ENCODE results near the gene STIP1. TPM values are rescaled to one million over a fixed set of nuclear protein-coding genes. Genes with fewer than 3 reads are reported as not detected.

STIP1 gene
- total RNA-seq, 1 donor from 2014 or later, result 77.7 TPM

DNA sequence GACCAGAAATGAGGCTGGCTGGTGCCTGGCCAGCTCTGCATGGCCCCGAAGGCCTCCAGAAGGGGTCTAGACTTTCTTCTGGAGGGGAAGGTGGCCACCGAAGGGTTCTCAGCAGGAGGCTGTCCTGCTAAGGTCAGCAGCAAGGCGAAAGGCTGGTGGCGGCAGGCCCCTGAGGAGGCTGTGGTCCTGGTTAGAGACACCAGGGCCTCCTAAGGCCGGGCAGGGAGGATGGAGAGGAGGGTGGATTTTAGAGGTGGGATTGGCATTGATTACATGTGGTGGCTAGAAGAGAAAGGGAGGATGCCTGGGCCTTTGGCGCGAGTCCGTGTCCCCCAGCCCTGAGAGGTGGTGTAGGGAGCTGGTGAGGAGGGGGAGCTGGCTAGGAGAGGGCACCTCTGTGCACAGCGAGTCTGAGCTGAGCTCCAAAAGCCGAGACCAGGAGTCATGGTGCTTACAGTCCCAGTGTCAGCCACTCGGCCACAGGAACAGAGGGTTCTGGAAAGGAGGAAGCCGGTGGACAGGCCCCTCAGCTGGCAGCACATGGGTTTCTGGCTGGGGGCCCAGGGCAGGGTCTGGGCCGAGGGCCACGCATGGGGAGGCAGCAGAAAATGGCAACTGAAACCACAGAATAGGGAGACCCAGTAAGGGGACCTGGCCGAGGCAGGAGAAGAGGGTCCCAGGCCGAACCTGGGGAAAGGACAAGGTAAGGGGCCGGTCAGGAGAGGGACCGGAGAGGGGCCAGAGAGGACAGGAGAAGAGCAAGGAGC lies 23.0 kb downstream of the STIP1 start:
- Histone ChIP-seq H3K36me3 (peaks cover 12 to 18% of the 10 kb centered on the region in 2 donors), H3K4me1 (no peaks in the 10 kb centered on the region), H3K4me3 (no peak overlapping the region), H3K27ac (peak overlapping the region; percentile 48 to 66), H3K27me3 (no peaks in the 10 kb centered on the region), H3K9me3 (no peaks in the 10 kb centered on the region)
- TF ChIP-seq, protein P1, sequence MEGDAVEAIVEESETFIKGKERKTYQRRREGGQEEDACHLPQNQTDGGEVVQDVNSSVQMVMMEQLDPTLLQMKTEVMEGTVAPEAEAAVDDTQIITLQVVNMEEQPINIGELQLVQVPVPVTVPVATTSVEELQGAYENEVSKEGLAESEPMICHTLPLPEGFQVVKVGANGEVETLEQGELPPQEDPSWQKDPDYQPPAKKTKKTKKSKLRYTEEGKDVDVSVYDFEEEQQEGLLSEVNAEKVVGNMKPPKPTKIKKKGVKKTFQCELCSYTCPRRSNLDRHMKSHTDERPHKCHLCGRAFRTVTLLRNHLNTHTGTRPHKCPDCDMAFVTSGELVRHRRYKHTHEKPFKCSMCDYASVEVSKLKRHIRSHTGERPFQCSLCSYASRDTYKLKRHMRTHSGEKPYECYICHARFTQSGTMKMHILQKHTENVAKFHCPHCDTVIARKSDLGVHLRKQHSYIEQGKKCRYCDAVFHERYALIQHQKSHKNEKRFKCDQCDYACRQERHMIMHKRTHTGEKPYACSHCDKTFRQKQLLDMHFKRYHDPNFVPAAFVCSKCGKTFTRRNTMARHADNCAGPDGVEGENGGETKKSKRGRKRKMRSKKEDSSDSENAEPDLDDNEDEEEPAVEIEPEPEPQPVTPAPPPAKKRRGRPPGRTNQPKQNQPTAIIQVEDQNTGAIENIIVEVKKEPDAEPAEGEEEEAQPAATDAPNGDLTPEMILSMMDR (IDR thresholded peaks at IDR 0.05), result no peak
- DNase-seq (ENCODE audit: low spot score in 2 of 2), result no peak
- intact Hi-C loops (cut with DNase I), result no loop called here

DNA sequence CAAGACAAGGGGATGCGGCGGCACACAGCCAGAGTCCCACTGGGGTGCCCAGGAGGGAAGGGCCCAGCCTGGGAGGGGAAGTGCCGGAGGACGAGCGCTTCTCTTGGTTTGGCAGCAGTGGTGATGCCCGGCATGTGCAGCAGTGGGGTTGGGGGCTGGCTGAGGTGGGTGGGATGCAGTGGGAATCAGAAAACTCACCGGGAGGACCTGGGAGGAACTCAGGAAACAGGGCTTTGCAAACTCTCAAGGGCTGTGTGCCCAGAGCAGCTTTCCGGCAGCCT lies 23.5 kb downstream of the STIP1 start:
- Histone ChIP-seq H3K4me1 (no peaks in the 10 kb centered on the region), H3K27ac (no peak overlapping the region), H3K9me3 (no peaks in the 10 kb centered on the region), H3K4me3 (no peak overlapping the region), H3K36me3 (peaks cover 9 to 14% of the 10 kb centered on the region in 2 donors), H3K27me3 (no peaks in the 10 kb centered on the region)
- intact Hi-C loops (cut with DNase I), result no loop called here
- DNase-seq (ENCODE audit: low spot score in 2 of 2), result no peak
- TF ChIP-seq, protein P1 (IDR thresholded peaks at IDR 0.05), result no peak

DNA sequence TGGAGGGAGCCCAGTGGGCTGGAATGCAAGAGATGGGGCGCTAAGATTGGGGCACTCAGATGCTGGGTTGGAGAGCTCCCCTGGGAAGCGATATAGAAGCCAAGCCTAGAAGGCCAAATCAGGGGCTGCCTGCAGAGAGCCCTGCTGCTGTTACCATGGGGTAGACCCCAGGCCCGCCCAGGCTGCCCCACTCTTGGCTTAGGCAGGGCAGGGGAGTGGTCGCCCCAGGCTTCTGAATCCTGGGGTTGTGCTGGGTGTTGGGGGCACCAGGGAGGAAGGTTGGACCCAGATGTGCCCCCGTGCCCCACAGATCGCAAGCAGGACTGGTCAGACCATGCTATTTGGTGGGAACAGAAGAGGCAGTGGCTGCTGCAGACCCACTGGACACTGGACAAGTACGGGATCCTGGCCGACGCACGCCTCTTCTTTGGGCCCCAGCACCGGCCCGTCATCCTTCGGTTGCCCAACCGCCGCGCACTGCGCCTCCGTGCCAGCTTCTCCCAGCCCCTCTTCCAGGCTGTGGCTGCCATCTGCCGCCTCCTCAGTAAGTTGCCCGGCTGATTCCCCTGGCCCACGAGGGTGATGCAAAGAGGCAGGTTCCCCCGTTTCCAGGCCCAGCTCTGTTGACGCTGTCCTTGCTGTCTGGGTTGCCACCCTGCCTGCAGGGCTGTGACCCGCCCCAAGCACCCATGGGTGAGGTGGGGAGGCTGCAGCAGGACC lies 24.5 kb downstream of the STIP1 start:
- peaks cover 1 to 13% of the 10 kb centered on the region in 2 donors for H3K36me3 ChIP-seq
- no peaks in the 10 kb centered on the region for H3K4me1 ChIP-seq
- H3K9me3 ChIP-seq, result no peaks in the 10 kb centered on the region
- H3K27me3 ChIP-seq, result no peaks in the 10 kb centered on the region
- no peak overlapping the region for H3K4me3 ChIP-seq
- no peak overlapping the region for H3K27ac ChIP-seq
- TF ChIP-seq, protein P1 (IDR thresholded peaks at IDR 0.05), result no peak
- intact Hi-C loops (cut with DNase I), result no loop called here
- no peak for DNase-seq (ENCODE audit: low spot score in 2 of 2)

DNA sequence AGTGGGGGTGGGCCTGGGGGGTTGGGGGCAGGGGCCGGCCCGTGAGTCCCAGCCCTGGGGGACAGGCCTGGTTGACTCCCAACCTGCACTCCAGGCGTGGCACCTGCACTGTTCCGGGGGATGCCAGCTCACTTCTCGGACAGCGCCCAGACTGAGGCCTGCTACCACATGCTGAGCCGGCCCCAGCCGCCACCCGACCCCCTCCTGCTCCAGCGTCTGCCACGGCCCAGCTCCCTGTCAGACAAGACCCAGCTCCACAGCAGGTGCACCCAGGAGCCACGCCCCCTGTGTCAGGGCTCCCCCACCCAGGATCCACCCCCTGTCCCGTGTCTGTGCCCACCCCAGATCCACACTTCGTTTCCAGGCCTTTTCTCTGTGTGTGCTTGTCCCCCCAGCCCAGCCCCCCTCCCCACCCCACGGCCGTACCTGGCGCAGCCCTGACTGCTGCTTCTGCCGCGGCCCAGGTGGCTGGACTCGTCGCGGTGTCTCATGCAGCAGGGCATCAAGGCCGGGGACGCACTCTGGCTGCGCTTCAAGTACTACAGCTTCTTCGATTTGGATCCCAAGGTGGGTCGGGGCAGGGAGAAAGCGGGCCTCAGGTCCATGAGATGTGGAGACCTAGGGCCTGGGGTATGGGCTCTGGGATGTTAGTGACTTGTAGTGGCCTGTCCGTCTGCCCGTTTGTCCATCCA lies 25.4 kb downstream of the STIP1 start:
- H3K4me3 ChIP-seq, result no peak overlapping the region
- DNase-seq (ENCODE audit: low spot score in 2 of 2), result no peak
- TF ChIP-seq, protein P1 (IDR thresholded peaks at IDR 0.05), result no peak
- peaks cover 0 to 10% of the 10 kb centered on the region in 2 donors for H3K36me3 ChIP-seq
- H3K27ac ChIP-seq, result no peak overlapping the region
- no peaks in the 10 kb centered on the region for H3K9me3 ChIP-seq
- no peaks in the 10 kb centered on the region for H3K27me3 ChIP-seq
- H3K4me1 ChIP-seq, result no peaks in the 10 kb centered on the region
- intact Hi-C loops (cut with DNase I), result no loop called here

DNA sequence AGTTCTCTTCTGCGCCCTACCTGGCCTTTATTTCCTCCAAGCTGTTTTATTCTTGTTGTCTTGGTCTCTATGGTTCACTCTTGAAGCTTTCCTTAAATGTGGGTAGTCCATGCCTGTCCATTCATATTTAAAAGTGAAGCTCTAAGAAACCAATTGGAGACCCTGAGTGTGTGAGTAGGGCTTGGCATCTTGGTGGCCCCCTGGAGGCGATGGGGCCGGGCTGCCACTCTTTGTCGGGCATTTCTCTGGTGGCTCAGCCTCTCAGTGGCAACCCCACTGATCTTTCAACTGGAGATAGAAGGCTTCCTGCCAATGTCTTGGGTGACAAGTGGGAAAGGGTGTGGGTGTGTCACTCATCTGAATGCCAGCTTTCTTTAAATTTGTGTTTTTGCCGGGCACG lies 30.9 kb downstream of the STIP1 start:
- TF ChIP-seq, protein P1 (IDR thresholded peaks at IDR 0.05), result no peak
- peaks cover 7 to 13% of the 10 kb centered on the region in 2 donors for H3K36me3 ChIP-seq
- H3K4me1 ChIP-seq, result no peaks in the 10 kb centered on the region
- H3K27ac ChIP-seq, result no peak overlapping the region
- no peaks in the 10 kb centered on the region for H3K27me3 ChIP-seq
- H3K4me3 ChIP-seq, result no peak overlapping the region
- H3K9me3 ChIP-seq, result no peaks in the 10 kb centered on the region
- intact Hi-C loops (cut with DNase I), result no loop called here
- DNase-seq (ENCODE audit: low spot score in 2 of 2), result no peak

Data from ascending aorta (tissue), 2 donors.